Nephron progenitor cell (in vitro differentiated cells): Measurements from ENCODE around the gene TMEM182.

Source experiments
- DNase-seq: peaks from one replicate; pipeline ENCODE4 v3.0.0; 2021
- H3K27ac Mint-ChIP-seq: 2 replicates; pipeline ENCODE4 v1.8.0; 2021; ENCODE audit warnings: mild to moderate bottlenecking, moderate library complexity, mixed read lengths
- H3K27me3 Mint-ChIP-seq: 2 replicates; pipeline ENCODE4 v1.8.0; 2021; ENCODE audit warnings: mild to moderate bottlenecking, low read depth, mixed read lengths; ENCODE audit not compliant: poor library complexity
- H3K36me3 Mint-ChIP-seq: 2 replicates; pipeline ENCODE4 v1.8.0; 2021; ENCODE audit warnings: low read depth, mixed read lengths
- H3K4me1 Mint-ChIP-seq: 2 replicates; pipeline ENCODE4 v1.8.0; 2021; ENCODE audit warnings: mixed read lengths
- H3K4me3 Mint-ChIP-seq: 2 replicates; pipeline ENCODE4 v1.8.0; 2021; ENCODE audit warnings: mild to moderate bottlenecking, moderate library complexity, mixed read lengths
- H3K9me3 Mint-ChIP-seq: 2 replicates; pipeline ENCODE4 v1.8.0; 2021; ENCODE audit warnings: mild to moderate bottlenecking, moderate library complexity, mixed read lengths
- TF ChIP-seq, protein P1 (sequence below): fragments of 200-600 bp; sonication (generic); IDR thresholded peaks from 2 replicates; pipeline ENCODE4 v1.5.0; 2021; ENCODE audit warnings: antibody characterized with exemption

Gene TMEM182

DNA sequence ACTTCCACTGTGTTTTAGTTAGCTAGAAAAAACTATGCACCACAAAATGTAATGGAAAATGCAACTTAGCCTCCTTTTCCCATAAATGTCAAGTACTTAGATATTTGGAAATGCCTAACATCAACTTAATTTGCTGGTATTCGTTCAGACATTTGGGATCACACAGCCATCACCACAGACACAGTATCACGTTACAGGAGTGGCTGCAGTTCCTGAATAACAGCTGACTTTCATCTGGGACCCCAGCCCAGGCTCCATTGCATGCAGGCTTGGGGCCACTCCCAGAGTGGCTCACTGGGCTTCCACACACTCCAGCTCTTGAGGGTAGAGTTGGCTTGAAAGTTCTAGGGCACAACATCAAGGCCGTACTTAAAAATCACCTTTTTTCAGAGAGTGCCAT is 9.3 kb downstream of the TMEM182 start:
- TF ChIP-seq, protein P1, sequence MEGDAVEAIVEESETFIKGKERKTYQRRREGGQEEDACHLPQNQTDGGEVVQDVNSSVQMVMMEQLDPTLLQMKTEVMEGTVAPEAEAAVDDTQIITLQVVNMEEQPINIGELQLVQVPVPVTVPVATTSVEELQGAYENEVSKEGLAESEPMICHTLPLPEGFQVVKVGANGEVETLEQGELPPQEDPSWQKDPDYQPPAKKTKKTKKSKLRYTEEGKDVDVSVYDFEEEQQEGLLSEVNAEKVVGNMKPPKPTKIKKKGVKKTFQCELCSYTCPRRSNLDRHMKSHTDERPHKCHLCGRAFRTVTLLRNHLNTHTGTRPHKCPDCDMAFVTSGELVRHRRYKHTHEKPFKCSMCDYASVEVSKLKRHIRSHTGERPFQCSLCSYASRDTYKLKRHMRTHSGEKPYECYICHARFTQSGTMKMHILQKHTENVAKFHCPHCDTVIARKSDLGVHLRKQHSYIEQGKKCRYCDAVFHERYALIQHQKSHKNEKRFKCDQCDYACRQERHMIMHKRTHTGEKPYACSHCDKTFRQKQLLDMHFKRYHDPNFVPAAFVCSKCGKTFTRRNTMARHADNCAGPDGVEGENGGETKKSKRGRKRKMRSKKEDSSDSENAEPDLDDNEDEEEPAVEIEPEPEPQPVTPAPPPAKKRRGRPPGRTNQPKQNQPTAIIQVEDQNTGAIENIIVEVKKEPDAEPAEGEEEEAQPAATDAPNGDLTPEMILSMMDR, result no peak
- Mint-ChIP-seq H3K27me3 (no peaks in the 10 kb centered on the region), H3K4me3 (no peak overlapping the region), H3K4me1 (peaks cover 17% of the 10 kb centered on the region), H3K27ac (no peak overlapping the region), H3K9me3 (no peaks in the 10 kb centered on the region), H3K36me3 (peaks cover 52% of the 10 kb centered on the region)
- no peak for DNase-seq

DNA sequence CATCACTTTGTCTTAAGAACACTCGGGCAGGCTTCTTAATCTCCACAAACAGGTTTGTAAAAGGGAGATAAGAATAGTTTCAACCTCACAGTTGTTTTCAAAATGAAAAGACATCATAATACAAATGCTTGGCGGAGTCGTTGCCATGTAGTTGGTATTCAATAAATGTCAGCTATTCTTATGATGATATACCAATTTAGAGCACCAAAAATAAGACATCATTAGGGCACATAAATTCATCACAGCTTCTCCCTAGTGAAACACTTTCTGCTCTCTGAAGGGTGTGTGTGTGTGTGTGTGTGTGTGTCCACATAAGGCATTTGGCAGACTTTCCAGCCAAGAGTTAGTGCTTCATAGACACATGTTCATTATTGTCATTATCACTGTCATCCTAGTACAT is 10.8 kb downstream of the TMEM182 start:
- Mint-ChIP-seq H3K4me3 (no peak overlapping the region), H3K27me3 (no peaks in the 10 kb centered on the region), H3K9me3 (no peaks in the 10 kb centered on the region), H3K4me1 (peaks cover 17% of the 10 kb centered on the region), H3K27ac (no peak overlapping the region), H3K36me3 (peaks cover 65% of the 10 kb centered on the region)
- no peak for DNase-seq
- TF ChIP-seq, protein P1, result no peak

DNA sequence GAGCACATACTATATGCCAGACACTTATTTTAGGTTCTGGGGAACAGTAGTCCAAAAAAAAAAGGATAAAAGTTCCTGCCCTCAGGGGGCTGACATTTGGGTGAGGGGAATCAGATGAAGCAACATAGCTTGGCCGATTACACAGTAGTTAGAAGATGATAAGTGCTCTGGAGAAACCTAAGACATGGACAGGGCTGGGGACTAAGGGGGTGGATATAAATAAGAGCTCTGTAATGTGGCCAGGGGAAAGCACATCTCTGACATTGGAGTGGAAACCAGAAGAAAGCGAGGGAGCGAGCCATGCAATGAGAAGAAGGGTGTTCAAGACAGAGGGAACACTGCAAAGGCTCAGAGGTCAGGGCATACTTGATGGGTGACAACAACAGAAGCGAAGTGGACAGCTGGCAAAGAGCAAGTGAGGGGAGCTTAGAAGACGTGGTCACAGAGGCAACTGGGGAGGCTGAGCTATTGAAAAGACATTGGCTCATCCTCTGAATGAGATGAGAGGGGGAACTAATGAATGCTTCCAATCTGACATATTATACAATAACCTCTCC is 11.4 kb downstream of the TMEM182 start:
- TF ChIP-seq, protein P1, result no peak
- Mint-ChIP-seq H3K9me3 (no peaks in the 10 kb centered on the region), H3K36me3 (peaks cover 62% of the 10 kb centered on the region), H3K4me3 (no peak overlapping the region), H3K4me1 (peaks cover 17% of the 10 kb centered on the region), H3K27me3 (no peaks in the 10 kb centered on the region), H3K27ac (peak overlapping the region; percentile 9)
- DNase-seq, result no peak

DNA sequence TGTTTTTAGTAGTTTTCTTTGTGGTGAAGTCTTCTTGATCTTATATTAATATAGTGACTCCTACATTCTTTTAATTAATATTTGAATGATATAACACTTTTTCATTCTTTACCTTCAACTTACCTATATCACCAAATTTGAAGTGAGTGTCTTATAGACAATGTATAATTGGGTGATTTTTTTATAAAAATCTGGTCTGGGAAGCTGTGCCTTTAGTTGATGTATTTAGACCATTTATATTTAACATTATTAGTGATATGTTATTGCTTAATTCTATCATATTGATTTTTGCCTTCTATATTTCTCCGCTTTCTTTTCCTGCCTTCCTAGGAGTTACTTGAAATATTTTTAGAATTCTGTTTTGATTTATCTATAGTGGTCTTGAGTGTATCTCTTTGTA is 16.4 kb downstream of the TMEM182 start:
- Mint-ChIP-seq H3K36me3 (peaks cover 55% of the 10 kb centered on the region), H3K4me1 (no peaks in the 10 kb centered on the region), H3K27ac (no peak overlapping the region), H3K9me3 (no peaks in the 10 kb centered on the region), H3K4me3 (no peak overlapping the region), H3K27me3 (no peaks in the 10 kb centered on the region)
- no peak for DNase-seq
- TF ChIP-seq, protein P1, result no peak

DNA sequence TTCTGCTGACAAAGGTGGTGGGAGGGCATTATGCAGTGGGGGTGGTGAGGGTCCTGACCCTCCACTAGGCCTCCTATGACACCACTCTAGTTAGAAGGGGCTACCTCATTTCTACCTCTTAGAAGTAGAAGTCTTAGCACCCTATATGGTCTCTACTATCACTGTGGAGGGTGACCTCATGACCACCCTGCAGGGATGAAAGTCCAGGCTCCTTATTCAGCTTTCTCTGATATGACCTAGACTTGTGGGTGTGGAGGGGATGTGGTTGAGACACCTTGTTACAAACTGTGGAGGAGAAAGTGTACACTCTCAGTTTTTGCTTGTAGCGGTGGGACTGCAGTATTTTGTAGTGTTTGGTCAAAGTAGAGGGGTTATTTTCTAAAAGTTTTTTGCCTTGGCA is 18.6 kb downstream of the TMEM182 start:
- Mint-ChIP-seq H3K27me3 (no peaks in the 10 kb centered on the region), H3K36me3 (peaks cover 49% of the 10 kb centered on the region), H3K27ac (no peak overlapping the region), H3K9me3 (no peaks in the 10 kb centered on the region), H3K4me1 (no peaks in the 10 kb centered on the region), H3K4me3 (no peak overlapping the region)
- DNase-seq, result no peak
- TF ChIP-seq, protein P1, result no peak

DNA sequence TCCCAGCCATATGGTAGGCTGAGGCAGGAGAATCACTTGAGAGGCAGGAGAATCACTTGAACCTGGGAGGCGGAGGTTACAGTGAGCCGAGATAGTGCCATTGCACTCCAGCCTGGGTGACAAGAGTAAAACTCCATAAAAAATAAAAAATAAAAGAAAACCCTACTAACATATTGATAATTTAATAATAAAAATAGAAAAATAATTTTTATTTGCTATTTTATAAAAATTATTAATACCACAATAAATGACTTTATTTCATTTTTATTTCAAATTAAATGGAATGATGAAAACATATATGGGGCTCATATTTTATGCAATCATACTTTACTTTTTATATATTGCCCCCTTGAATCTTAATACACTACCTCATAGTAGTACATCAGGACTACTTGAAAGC is 20.4 kb downstream of the TMEM182 start:
- Mint-ChIP-seq H3K4me1 (no peaks in the 10 kb centered on the region), H3K36me3 (peaks cover 45% of the 10 kb centered on the region), H3K9me3 (no peaks in the 10 kb centered on the region), H3K27ac (no peak overlapping the region), H3K27me3 (no peaks in the 10 kb centered on the region), H3K4me3 (no peak overlapping the region)
- TF ChIP-seq, protein P1, result no peak
- no peak for DNase-seq
